ENCODE results near the gene HDDC3.

Gene HDDC3

GRCh38 chr15:90921887-90922286 is 10.5 kb downstream of the HDDC3 start:
- Histone ChIP-seq H3K4me2 (ENCODE audit: low read depth, low read length, poor library complexity, severe bottlenecking) (no peak overlapping the region), H3K4me3 (ENCODE audit: low read length, poor library complexity, severe bottlenecking) (no peak overlapping the region), H3K27me3 (ENCODE audit: insufficient read depth, low read length, poor library complexity, severe bottlenecking) (no peaks in the 10 kb centered on the region), H4K20me1 (ENCODE audit: insufficient read depth, low read length, poor library complexity, severe bottlenecking) (no peaks in the 10 kb centered on the region), H3K36me3 (ENCODE audit: insufficient read depth, low read length) (peaks cover 4% of the 10 kb centered on the region; the same call in 1 of the 2 replicates), H3K4me1 (ENCODE audit: insufficient read depth, low read length, poor library complexity, severe bottlenecking) (no peaks in the 10 kb centered on the region), H3K9me3 (ENCODE audit: insufficient read depth, low read depth, low read length) (no peaks in the 10 kb centered on the region), H3K9me2 (replicated peaks; ENCODE audit: low read depth, low read length) (no peaks in the 10 kb centered on the region), H3K79me2 (ENCODE audit: insufficient read depth, low read length) (no peaks in the 10 kb centered on the region), H3F3A (ENCODE audit: low read depth) (no peaks in the 10 kb centered on the region), H3K9ac (ENCODE audit: low read depth, low read length, poor library complexity, severe bottlenecking) (no peak overlapping the region), H2AFZ (ENCODE audit: low read length) (no peak overlapping the region)
- TF ChIP-seq CTCF (conservative IDR thresholded peaks at IDR 0.05; ENCODE audit: low read length) (no peak), EZH2phosphoT487 (IDR thresholded peaks at IDR 0.05; ENCODE audit: borderline replicate concordance) (no peak)

- H4K20me1 ChIP-seq (ENCODE audit: insufficient read depth, low read length, poor library complexity, severe bottlenecking) = no peaks in the 10 kb centered on the region
- H3K36me3 ChIP-seq (ENCODE audit: insufficient read depth, low read length) = peaks cover 6% of the 10 kb centered on the region; the same call in 1 of the 2 replicates
- H3K4me1 ChIP-seq (ENCODE audit: insufficient read depth, low read length, poor library complexity, severe bottlenecking) = no peaks in the 10 kb centered on the region
Measured at GRCh38 chr15:90918835-90919234, 13.5 kb downstream of the HDDC3 start.

GRCh38 chr15:90918034-90918788 is 14.1 kb downstream of the HDDC3 start:
- Histone ChIP-seq H3K9me3 (ENCODE audit: insufficient read depth, low read depth, low read length) (no peaks in the 10 kb centered on the region), H2AFZ (ENCODE audit: low read length) (no peak overlapping the region), H3K79me2 (ENCODE audit: insufficient read depth, low read length) (no peaks in the 10 kb centered on the region), H3K9me2 (replicated peaks; ENCODE audit: low read depth, low read length) (no peaks in the 10 kb centered on the region), H3K36me3 (ENCODE audit: insufficient read depth, low read length) (peaks cover 12% of the 10 kb centered on the region; the same call in 1 of the 2 replicates), H3K4me1 (ENCODE audit: insufficient read depth, low read length, poor library complexity, severe bottlenecking) (no peaks in the 10 kb centered on the region), H3K4me3 (ENCODE audit: low read length, poor library complexity, severe bottlenecking) (no peak overlapping the region), H3K4me2 (ENCODE audit: low read depth, low read length, poor library complexity, severe bottlenecking) (no peak overlapping the region), H3K9ac (ENCODE audit: low read depth, low read length, poor library complexity, severe bottlenecking) (no peak overlapping the region), H4K20me1 (ENCODE audit: insufficient read depth, low read length, poor library complexity, severe bottlenecking) (no peaks in the 10 kb centered on the region), H3K27me3 (ENCODE audit: insufficient read depth, low read length, poor library complexity, severe bottlenecking) (no peaks in the 10 kb centered on the region), H3F3A (ENCODE audit: low read depth) (no peaks in the 10 kb centered on the region)
- TF ChIP-seq EZH2phosphoT487 (IDR thresholded peaks at IDR 0.05; ENCODE audit: borderline replicate concordance) = no peak
- no peak for TF ChIP-seq CTCF (conservative IDR thresholded peaks at IDR 0.05; ENCODE audit: low read length)

More at GRCh38 chr15:90918835-90919234, 13.5 kb downstream of the HDDC3 start:
- no peaks in the 10 kb centered on the region for H3K9me2 ChIP-seq (replicated peaks; ENCODE audit: low read depth, low read length)
- H3K9me3 ChIP-seq (ENCODE audit: insufficient read depth, low read depth, low read length) = no peaks in the 10 kb centered on the region
- no peak overlapping the region for H3K4me3 ChIP-seq (ENCODE audit: low read length, poor library complexity, severe bottlenecking)
- no peak overlapping the region for H2AFZ ChIP-seq (ENCODE audit: low read length)
- no peaks in the 10 kb centered on the region for H3K27me3 ChIP-seq (ENCODE audit: insufficient read depth, low read length, poor library complexity, severe bottlenecking)
- no peaks in the 10 kb centered on the region for H3F3A ChIP-seq (ENCODE audit: low read depth)
- no peak overlapping the region for H3K9ac ChIP-seq (ENCODE audit: low read depth, low read length, poor library complexity, severe bottlenecking)
- no peak overlapping the region for H3K4me2 ChIP-seq (ENCODE audit: low read depth, low read length, poor library complexity, severe bottlenecking)
- TF ChIP-seq EZH2phosphoT487 (IDR thresholded peaks at IDR 0.05; ENCODE audit: borderline replicate concordance) = no peak
- no peak for TF ChIP-seq CTCF (conservative IDR thresholded peaks at IDR 0.05; ENCODE audit: low read length)
- no peaks in the 10 kb centered on the region for H3K79me2 ChIP-seq (ENCODE audit: insufficient read depth, low read length)
